HCT116 (cell line): ENCODE measurements around the gene AOPEP.

Source experiments
- CTCF ChIP-seq, 3 experiments: fragments of 200-600 bp in 1 of 3; sonication (generic) in 1 of 3; IDR thresholded peaks in 2 of 3; conservative IDR thresholded peaks in 1 of 3; 2 replicates each; pipeline ENCODE4 v1.5.1; 2012 to 2017; ENCODE audit warnings: low read depth in 2 of 3, low read length in 2 of 3, antibody characterized with exemption in 1 of 3, borderline replicate concordance in 1 of 3, control low read depth in 1 of 3, mild to moderate bottlenecking in 1 of 3, mixed read lengths in 1 of 3, mixed run types in 1 of 3, moderate library complexity in 1 of 3; ENCODE audit not compliant: insufficient read depth in 1 of 3
- EGR1 ChIP-seq: IDR thresholded peaks from 2 replicates; pipeline ENCODE4 v1.6.1; 2012; ENCODE audit warnings: low read depth
- EZH2 ChIP-seq: fragments of 200-600 bp; sonication (generic); IDR thresholded peaks from 2 replicates; pipeline ENCODE4 v1.6.1; 2017; ENCODE audit warnings: antibody characterized with exemption, mixed run types
- FOSL1 ChIP-seq: IDR thresholded peaks from 2 replicates; pipeline ENCODE4 v1.6.1; 2012; ENCODE audit warnings: low read depth
- JUND ChIP-seq: IDR thresholded peaks from 2 replicates; pipeline ENCODE4 v1.6.1; 2012
- POLR2AphosphoS5 ChIP-seq: IDR thresholded peaks from 2 replicates; pipeline ENCODE4 v1.6.1; 2011; ENCODE audit warnings: mild to moderate bottlenecking, low read depth, low read length, moderate library complexity
- REST ChIP-seq: IDR thresholded peaks from 2 replicates; pipeline ENCODE4 v1.6.1; 2012; ENCODE audit warnings: low read depth

GRCh38 chr9:94829380-94830070 is 103.0 kb downstream of the AOPEP start:
- no peak for TF ChIP-seq POLR2AphosphoS5
- no peak for TF ChIP-seq EGR1
- no peak for TF ChIP-seq EZH2
- no peak for TF ChIP-seq REST
- TF ChIP-seq FOSL1 = no peak
- TF ChIP-seq CTCF (IDR thresholded peaks at IDR 0.05 in 2 of 3, conservative IDR thresholded peaks at IDR 0.05 in 1 of 3; ENCODE audit: borderline replicate concordance in 1 of 3, insufficient read depth in 1 of 3, low read depth in 2 of 3, low read length in 2 of 3) = no peak
- TF ChIP-seq JUND = no peak
